ENCODE measurements around the gene ERI3.

The ERI3 gene

GRCh38 chr1:44315521-44315920 lies 39.5 kb downstream of the ERI3 start:
- DNase-seq: no peak

- no peak for DNase-seq
These were observed 40.6 kb downstream of the ERI3 start for GRCh38 chr1:44314452-44314851.

- no peak for DNase-seq
These were observed 41.7 kb downstream of the ERI3 start for GRCh38 chr1:44313265-44313918.

- DNase-seq: no peak
These were observed 42.5 kb downstream of the ERI3 start for GRCh38 chr1:44312399-44313196.

GRCh38 chr1:44310006-44310405 lies 45.1 kb downstream of the ERI3 start:
- DNase-seq: no peak

- DNase-seq: no peak
These were observed 49.1 kb downstream of the ERI3 start for GRCh38 chr1:44305962-44306422.

GRCh38 chr1:44303532-44303931 lies 51.5 kb downstream of the ERI3 start:
- DNase-seq: no peak

- no peak for DNase-seq
These were observed 52.5 kb downstream of the ERI3 start for GRCh38 chr1:44302541-44302940.

- no peak for DNase-seq
These were observed 53.6 kb downstream of the ERI3 start for GRCh38 chr1:44301442-44301841.

- DNase-seq: no peak
These were observed 54.2 kb downstream of the ERI3 start for GRCh38 chr1:44300852-44301251.

GRCh38 chr1:44297695-44298400 lies 57.2 kb downstream of the ERI3 start:
- DNase-seq: no peak

GRCh38 chr1:44296806-44297205 lies 58.3 kb downstream of the ERI3 start:
- no peak for DNase-seq

- no peak for DNase-seq
These were observed 59.0 kb downstream of the ERI3 start for GRCh38 chr1:44296086-44296485.

- peak in 1 of 2 experiments; percentile 48 for DNase-seq
These were observed 60.5 kb downstream of the ERI3 start for GRCh38 chr1:44294588-44295007.

GRCh38 chr1:44293761-44294315 lies 61.2 kb downstream of the ERI3 start:
- peak in 1 of 2 experiments; percentile 29 for DNase-seq

- no peak for DNase-seq
These were observed 62.4 kb downstream of the ERI3 start for GRCh38 chr1:44292651-44293050.

GRCh38 chr1:44290250-44291094 lies 64.6 kb downstream of the ERI3 start:
- DNase-seq: no peak

- DNase-seq: no peak
These were observed 65.5 kb downstream of the ERI3 start for GRCh38 chr1:44289530-44289929.

GRCh38 chr1:44288883-44289282 lies 66.2 kb downstream of the ERI3 start:
- no peak for DNase-seq

- no peak for DNase-seq
These were observed 70.9 kb downstream of the ERI3 start for GRCh38 chr1:44284184-44284583.

- peak in 1 of 2 experiments; percentile 24 for DNase-seq
These were observed 71.4 kb downstream of the ERI3 start for GRCh38 chr1:44283524-44284173.

Measured in NCI-H446 (cell line).